ENCODE results near the gene RPS19.

DNA sequence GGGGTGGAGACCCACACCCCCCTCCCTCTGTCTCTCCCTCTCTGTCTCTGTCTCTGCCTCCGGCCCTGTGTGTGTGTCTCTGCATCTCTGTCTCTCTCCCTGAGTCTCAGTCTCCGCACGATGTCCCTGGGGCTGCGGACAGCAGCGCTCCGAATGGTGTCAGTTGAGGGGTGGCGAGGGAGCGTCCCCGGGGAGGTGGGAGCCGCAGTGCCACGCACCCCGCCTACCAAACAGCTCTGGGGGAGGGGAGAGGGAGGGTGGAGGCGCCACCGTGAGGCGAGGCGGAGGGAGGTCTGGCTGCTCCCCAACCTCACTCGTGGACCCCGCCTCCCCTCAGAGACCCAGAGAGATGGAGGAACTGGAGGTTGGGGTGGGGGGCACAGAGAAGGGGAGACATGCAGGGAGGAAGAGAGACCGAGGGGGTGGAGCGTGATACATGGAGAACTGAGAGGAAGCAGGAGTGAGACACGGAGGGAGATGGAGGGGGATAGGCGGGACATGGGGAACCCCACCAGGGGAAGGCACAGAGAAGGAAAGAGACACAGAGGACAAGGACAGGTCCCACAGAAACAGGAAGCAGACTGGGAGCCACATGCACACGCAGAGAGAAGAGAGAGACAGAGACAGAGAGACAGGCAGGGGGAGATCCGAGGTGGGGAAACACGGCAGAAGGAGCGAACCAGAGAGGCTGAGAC lies 61.0 kb downstream of the RPS19 start:
- TF ChIP-seq, protein P1, sequence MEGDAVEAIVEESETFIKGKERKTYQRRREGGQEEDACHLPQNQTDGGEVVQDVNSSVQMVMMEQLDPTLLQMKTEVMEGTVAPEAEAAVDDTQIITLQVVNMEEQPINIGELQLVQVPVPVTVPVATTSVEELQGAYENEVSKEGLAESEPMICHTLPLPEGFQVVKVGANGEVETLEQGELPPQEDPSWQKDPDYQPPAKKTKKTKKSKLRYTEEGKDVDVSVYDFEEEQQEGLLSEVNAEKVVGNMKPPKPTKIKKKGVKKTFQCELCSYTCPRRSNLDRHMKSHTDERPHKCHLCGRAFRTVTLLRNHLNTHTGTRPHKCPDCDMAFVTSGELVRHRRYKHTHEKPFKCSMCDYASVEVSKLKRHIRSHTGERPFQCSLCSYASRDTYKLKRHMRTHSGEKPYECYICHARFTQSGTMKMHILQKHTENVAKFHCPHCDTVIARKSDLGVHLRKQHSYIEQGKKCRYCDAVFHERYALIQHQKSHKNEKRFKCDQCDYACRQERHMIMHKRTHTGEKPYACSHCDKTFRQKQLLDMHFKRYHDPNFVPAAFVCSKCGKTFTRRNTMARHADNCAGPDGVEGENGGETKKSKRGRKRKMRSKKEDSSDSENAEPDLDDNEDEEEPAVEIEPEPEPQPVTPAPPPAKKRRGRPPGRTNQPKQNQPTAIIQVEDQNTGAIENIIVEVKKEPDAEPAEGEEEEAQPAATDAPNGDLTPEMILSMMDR (IDR thresholded peaks at IDR 0.05; ENCODE audit: low read length), result no peak
- no peak for TF ChIP-seq EZH2 (optimal IDR thresholded peaks at IDR 0.05; ENCODE audit: low read depth, low read length)

Data from MM.1S (cell line).